HCT116 (cell line): ENCODE measurements around the gene CDC14A. TPM values are rescaled to one million over a fixed set of nuclear protein-coding genes. Genes with fewer than 3 reads are reported as not detected.

Source experiments
- ATAC-seq: fragments of 200-7000 bp; cut with Tn5 transposase; 2 replicates; pipeline ENCODE4 v1.9.1; 2020; ENCODE audit warnings: mild to moderate bottlenecking, moderate library complexity
- BruUV-seq: library from RNA; stranded (reverse); fragments of 400-500 nt; replicated peaks from 2 replicates; lab custom pipeline; 2021; lab: Mats Ljungman, UMichigan
- CTCF ChIA-PET: fragments of 300-600 bp; sonication (Branson Sonifier 250); formaldehyde crosslinking; loops from one replicate; lab custom pipeline; 2021; ENCODE audit warnings: antibody characterized with exemption; lab: Charles Lee
- POLR2A ChIA-PET: fragments of 300-600, 350-600 bp; sonication (Branson Sonifier 250); formaldehyde crosslinking; loops from one replicate; lab custom pipeline; 2021; ENCODE audit warnings: antibody characterized with exemption; lab: Charles Lee
- RAD21 ChIA-PET, 2 experiments: fragments of 300-600 bp; sonication (Branson Sonifier 250); formaldehyde crosslinking; loops; one replicate each; lab custom pipeline; 2023; ENCODE audit warnings: low total read pairs in 2 of 2; ENCODE audit not compliant: uncharacterized antibody in 2 of 2, unreplicated experiment in 2 of 2, low non-redundant PET in 1 of 2; lab: Charles Lee
- DNase-seq: peaks from one replicate; pipeline ENCODE4 v3.0.0-alpha.2; 2010; ENCODE audit warnings: low read depth, low spot score
- H2AFZ ChIP-seq: fragments of 200-600 bp; shearing (Covaris generic), sonication (generic); 2 replicates; pipeline ENCODE4 v1.6.1; 2017; ENCODE audit warnings: low read depth, mixed run types, mixed read lengths, antibody characterized with exemption, low read length; ENCODE audit not compliant: poor library complexity, severe bottlenecking
- H3K27ac ChIP-seq: 2 replicates; pipeline ENCODE4 v1.5.1; 2012; ENCODE audit warnings: low read depth, low read length
- H3K27me3 ChIP-seq: fragments of 200-600 bp; sonication (generic); 2 replicates; pipeline ENCODE4 v1.6.1; 2016; ENCODE audit warnings: mixed run types, low read length, mixed read lengths; ENCODE audit not compliant: insufficient read depth
- H3K36me3 ChIP-seq, 2 experiments: fragments of 200-500 bp in 1 of 2; fragments of 200-600 bp in 1 of 2; sonication (Bioruptor generic) in 1 of 2; sonication (generic) in 1 of 2; 2 replicates each; pipeline versions ENCODE4 v1.5.1 to v1.6.1; 2014 to 2016; ENCODE audit warnings: low read length in 2 of 2, inconsistent platforms in 1 of 2, mixed read lengths in 1 of 2, mixed run types in 1 of 2; ENCODE audit not compliant: insufficient read depth in 2 of 2, control insufficient read depth in 1 of 2
- H3K4me1 ChIP-seq, 2 experiments: fragments of 200-600 bp in 1 of 2; sonication (generic) in 1 of 2; 2 replicates each; pipeline versions ENCODE4 v1.5.1 to v1.6.1; 2012 to 2017; ENCODE audit warnings: low read length in 2 of 2, inconsistent platforms in 1 of 2, mild to moderate bottlenecking in 1 of 2, mixed read lengths in 1 of 2, mixed run types in 1 of 2, moderate library complexity in 1 of 2; ENCODE audit not compliant: insufficient read depth in 2 of 2, control insufficient read depth in 1 of 2
- H3K4me2 ChIP-seq: fragments of 200-600 bp; sonication (generic); 2 replicates; pipeline ENCODE4 v1.6.1; 2017; ENCODE audit warnings: mixed run types, low read length, mixed read lengths
- H3K4me3 ChIP-seq, 2 experiments: fragments of 200-600 bp in 1 of 2; sonication (generic) in 1 of 2; replicated peaks in 1 of 2; 2 replicates each; pipeline ENCODE4 v1.5.1; 2011 to 2016; ENCODE audit warnings: low read length in 2 of 2, control low read depth in 1 of 2, low read depth in 1 of 2, mild to moderate bottlenecking in 1 of 2, mixed read lengths in 1 of 2, mixed run types in 1 of 2
- H3K79me2 ChIP-seq: fragments of 200-600 bp; sonication (generic); 2 replicates; pipeline ENCODE4 v1.6.1; 2017; ENCODE audit warnings: mild to moderate bottlenecking, mixed run types, low read length, moderate library complexity, mixed read lengths; ENCODE audit not compliant: insufficient read depth
- H3K9ac ChIP-seq: fragments of 200-600 bp; sonication (generic); 2 replicates; pipeline ENCODE4 v1.6.1; 2016; ENCODE audit warnings: low read length, mixed read lengths
- H3K9me2 ChIP-seq: fragments of 200-600 bp; sonication (generic), shearing (Covaris generic); 2 replicates; pipeline ENCODE4 v1.6.1; 2017; ENCODE audit warnings: mixed run types, mild to moderate bottlenecking, moderate library complexity; ENCODE audit not compliant: insufficient read depth
- H3K9me3 ChIP-seq, 2 experiments: fragments of 200-500 bp in 1 of 2; fragments of 200-600 bp in 1 of 2; sonication (Bioruptor generic) in 1 of 2; sonication (generic) in 1 of 2; 2 replicates each; pipeline ENCODE4 v1.6.1; 2014 to 2017; ENCODE audit warnings: low read length in 2 of 2, mixed read lengths in 2 of 2, inconsistent platforms in 1 of 2, low read depth in 1 of 2, mild to moderate bottlenecking in 1 of 2, mixed run types in 1 of 2, moderate library complexity in 1 of 2; ENCODE audit not compliant: control insufficient read depth in 1 of 2, insufficient read depth in 1 of 2
- H4K20me1 ChIP-seq: fragments of 200-600 bp; sonication (generic), shearing (Covaris generic); 2 replicates; pipeline ENCODE4 v1.6.1; 2017; ENCODE audit warnings: mixed run types, mild to moderate bottlenecking, moderate library complexity; ENCODE audit not compliant: insufficient read depth
- CBX3 ChIP-seq: IDR thresholded peaks from 2 replicates; pipeline ENCODE4 v1.6.1; 2012; ENCODE audit warnings: low read depth
- CEBPB ChIP-seq: IDR thresholded peaks from 2 replicates; pipeline ENCODE4 v1.6.1; 2012; ENCODE audit warnings: low read depth
- CTCF ChIP-seq, 3 experiments: fragments of 200-600 bp in 1 of 3; sonication (generic) in 1 of 3; IDR thresholded peaks in 2 of 3; conservative IDR thresholded peaks in 1 of 3; 2 replicates each; pipeline ENCODE4 v1.5.1; 2012 to 2017; ENCODE audit warnings: low read depth in 2 of 3, low read length in 2 of 3, antibody characterized with exemption in 1 of 3, borderline replicate concordance in 1 of 3, control low read depth in 1 of 3, mild to moderate bottlenecking in 1 of 3, mixed read lengths in 1 of 3, mixed run types in 1 of 3, moderate library complexity in 1 of 3; ENCODE audit not compliant: insufficient read depth in 1 of 3
- ELF1 ChIP-seq: IDR thresholded peaks from 2 replicates; pipeline ENCODE4 v1.6.1; 2012; ENCODE audit warnings: low read depth, borderline replicate concordance
- EZH2 ChIP-seq: fragments of 200-600 bp; sonication (generic); IDR thresholded peaks from 2 replicates; pipeline ENCODE4 v1.6.1; 2017; ENCODE audit warnings: antibody characterized with exemption, mixed run types
- FOSL1 ChIP-seq: IDR thresholded peaks from 2 replicates; pipeline ENCODE4 v1.6.1; 2012; ENCODE audit warnings: low read depth
- JUND ChIP-seq: IDR thresholded peaks from 2 replicates; pipeline ENCODE4 v1.6.1; 2012
- MAX ChIP-seq: IDR thresholded peaks from 2 replicates; pipeline ENCODE4 v1.6.1; 2012
- POLR2AphosphoS5 ChIP-seq: IDR thresholded peaks from 2 replicates; pipeline ENCODE4 v1.6.1; 2011; ENCODE audit warnings: mild to moderate bottlenecking, low read depth, low read length, moderate library complexity
- RAD21 ChIP-seq: IDR thresholded peaks from 2 replicates; pipeline ENCODE4 v1.6.1; 2012; ENCODE audit warnings: low read depth, mild to moderate bottlenecking
- REST ChIP-seq: IDR thresholded peaks from 2 replicates; pipeline ENCODE4 v1.6.1; 2012; ENCODE audit warnings: low read depth
- SIN3A ChIP-seq: IDR thresholded peaks from 2 replicates; pipeline ENCODE4 v1.6.1; 2012; ENCODE audit warnings: low read depth
- SP1 ChIP-seq: IDR thresholded peaks from 2 replicates; pipeline ENCODE4 v1.6.1; 2012; ENCODE audit warnings: low read depth
- YY1 ChIP-seq: IDR thresholded peaks from 2 replicates; pipeline ENCODE4 v1.6.1; 2011; ENCODE audit warnings: low read length, low read depth, moderate library complexity, mild to moderate bottlenecking; ENCODE audit not compliant: insufficient replicate concordance; ENCODE audit errors: extremely low read depth
- ZBTB33 ChIP-seq: IDR thresholded peaks from 2 replicates; pipeline ENCODE4 v1.6.1; 2011; ENCODE audit warnings: mild to moderate bottlenecking, low read length, moderate library complexity; ENCODE audit not compliant: insufficient replicate concordance; ENCODE audit errors: extremely low read depth
- ZNF274 ChIP-seq: fragments of 200-500 bp; sonication (Bioruptor generic); IDR thresholded peaks from 2 replicates; pipeline ENCODE4 v1.6.1; 2014; ENCODE audit warnings: mild to moderate bottlenecking, low read depth, low read length, inconsistent platforms
- intact Hi-C: fragments of 100-400 bp; cut with micrococcal nuclease; formaldehyde crosslinking; loops from 2 replicates; pipeline ENCODE4 v1.10.0; 2022
- total RNA-seq: library from RNA; stranded (reverse); gene quantifications from one replicate; pipeline ENCODE4 v1.2.1, GENCODE V29; 2021; ENCODE audit not compliant: unreplicated experiment

Gene CDC14A
- total RNA-seq, 1 experiment from 2014 or later, result 5.1 TPM

- CTCF ChIA-PET, result no interaction called here
- no TSS peak for BruUV-seq
- H3K9ac ChIP-seq, result no peak overlapping the region
- TF ChIP-seq EZH2 (no peak), RAD21 (no peak), REST (no peak), CTCF (IDR thresholded peaks at IDR 0.05 in 2 of 3, conservative IDR thresholded peaks at IDR 0.05 in 1 of 3; ENCODE audit: borderline replicate concordance in 1 of 3, insufficient read depth in 1 of 3, low read depth in 2 of 3, low read length in 2 of 3) (no peak), ZNF274 (no peak), YY1 (no peak), FOSL1 (no peak), ELF1 (no peak), MAX (no peak), POLR2AphosphoS5 (no peak), JUND (no peak), CEBPB (no peak), ZBTB33 (no peak), SP1 (no peak), CBX3 (no peak), SIN3A (no peak)
- TF ChIP-seq, all 23 proteins: peak for 0
- Histone ChIP-seq H3K4me2 (no peak overlapping the region), H3K79me2 (no peaks in the 10 kb centered on the region), H3K9me2 (no peaks in the 10 kb centered on the region), H2AFZ (no peak overlapping the region), H3K9me3 (no peaks in the 10 kb centered on the region), H3K4me3 (no peak overlapping the region), H4K20me1 (no peaks in the 10 kb centered on the region), H3K36me3 (no peaks in the 10 kb centered on the region), H3K4me1 (no peaks in the 10 kb centered on the region), H3K27ac (no peak overlapping the region), H3K27me3 (peaks cover 15% of the 10 kb centered on the region; the same call in 1 of the 2 replicates)
- intact Hi-C loops, result no loop called here
- POLR2A ChIA-PET, result no interaction called here
- DNase-seq, result no peak
- no peak for ATAC-seq
- RAD21 ChIA-PET, result no interaction called here
These were observed 183.7 kb downstream of the CDC14A start for GRCh38 chr1:100536031-100536430.
